Activated T-helper 1 cell treated with Interleukin-2 at 50 U/mL for 16 hours (primary cell): Measurements from ENCODE around the gene ARAF.
"Not testable (repeated sequence)": the region's sequence is repeated elsewhere in the genome, so short reads cannot be mapped to it uniquely, and the experiment has no call there.

ENCODE experiments used
- DNase-seq: peaks from one replicate; pipeline ENCODE4 v3.0.0-alpha.2; 2020; ENCODE audit warnings: low read depth

ARAF gene

DNA sequence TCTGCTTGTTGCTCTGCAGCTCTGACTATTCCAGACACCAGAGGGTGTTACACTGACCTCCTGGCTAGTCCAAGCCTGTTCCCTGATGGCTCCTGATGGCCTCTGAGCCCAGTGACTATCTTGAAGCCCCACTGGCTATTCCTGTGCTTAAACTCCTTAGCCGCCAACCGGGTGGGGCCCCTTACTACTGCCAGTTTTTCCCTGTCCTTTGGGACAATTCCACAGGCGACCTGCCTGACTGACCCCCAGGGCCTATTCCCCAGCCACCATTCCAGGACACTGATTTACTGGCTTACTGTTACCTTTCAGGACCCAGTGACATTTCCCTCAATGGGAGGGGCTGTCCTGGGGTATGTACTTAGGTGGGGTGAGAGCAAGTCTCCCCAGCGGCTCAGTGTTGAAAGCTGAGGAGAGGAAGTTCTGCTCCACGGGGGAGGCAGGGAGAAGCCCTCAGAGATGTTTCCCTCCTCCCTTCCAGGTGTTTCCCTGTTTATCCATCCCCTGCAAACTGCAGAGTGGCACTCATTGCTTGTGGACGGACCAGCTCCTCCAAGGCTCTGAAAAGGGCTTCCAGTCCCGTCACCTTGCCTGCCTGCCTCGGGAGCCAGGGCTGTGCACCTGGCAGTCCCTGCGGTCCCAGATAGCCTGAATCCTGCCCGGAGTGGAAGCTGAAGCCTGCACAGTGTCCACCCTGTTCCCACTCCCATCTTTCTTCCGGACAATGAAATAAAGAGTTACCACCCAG, 25.2 kb downstream of the ARAF start:
- no peak for DNase-seq

DNA sequence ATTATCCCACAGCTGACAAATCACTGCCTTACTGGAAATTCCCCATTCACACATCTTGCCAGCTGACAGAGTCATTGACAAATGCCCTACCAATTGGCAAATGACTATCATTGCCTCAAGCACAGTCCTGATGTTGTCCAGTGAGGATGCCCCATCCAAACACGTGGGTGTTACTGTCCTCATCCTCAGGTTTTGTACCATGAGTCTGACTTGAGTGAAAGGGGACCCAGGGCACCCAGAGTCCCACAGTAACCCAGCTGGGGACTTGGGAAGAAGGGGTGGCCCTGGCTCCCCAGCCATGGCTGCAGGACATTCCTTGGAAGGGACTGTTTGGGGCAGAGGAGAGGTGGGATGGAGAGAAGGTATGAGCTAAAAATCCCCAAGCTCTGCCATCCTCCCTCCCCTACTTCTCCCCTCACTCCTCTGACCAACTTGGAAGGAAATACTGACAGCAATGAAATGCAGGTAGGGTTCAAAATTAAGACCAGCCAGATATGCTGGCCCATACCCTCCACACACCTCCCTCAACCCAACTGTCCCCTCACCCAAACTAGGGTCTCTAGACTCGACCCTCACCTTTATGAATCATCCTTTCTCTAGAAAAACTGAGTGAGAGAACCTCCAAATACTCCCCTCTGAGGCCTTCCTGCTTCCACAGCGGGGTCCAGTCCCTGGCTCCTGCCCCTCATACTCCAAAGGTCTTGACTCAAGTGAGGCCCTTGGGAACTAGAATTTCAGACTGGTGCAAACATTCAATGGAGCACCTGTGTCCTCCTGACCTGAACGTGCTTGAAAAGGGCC, 26.3 kb downstream of the ARAF start:
- DNase-seq, result no peak

DNA sequence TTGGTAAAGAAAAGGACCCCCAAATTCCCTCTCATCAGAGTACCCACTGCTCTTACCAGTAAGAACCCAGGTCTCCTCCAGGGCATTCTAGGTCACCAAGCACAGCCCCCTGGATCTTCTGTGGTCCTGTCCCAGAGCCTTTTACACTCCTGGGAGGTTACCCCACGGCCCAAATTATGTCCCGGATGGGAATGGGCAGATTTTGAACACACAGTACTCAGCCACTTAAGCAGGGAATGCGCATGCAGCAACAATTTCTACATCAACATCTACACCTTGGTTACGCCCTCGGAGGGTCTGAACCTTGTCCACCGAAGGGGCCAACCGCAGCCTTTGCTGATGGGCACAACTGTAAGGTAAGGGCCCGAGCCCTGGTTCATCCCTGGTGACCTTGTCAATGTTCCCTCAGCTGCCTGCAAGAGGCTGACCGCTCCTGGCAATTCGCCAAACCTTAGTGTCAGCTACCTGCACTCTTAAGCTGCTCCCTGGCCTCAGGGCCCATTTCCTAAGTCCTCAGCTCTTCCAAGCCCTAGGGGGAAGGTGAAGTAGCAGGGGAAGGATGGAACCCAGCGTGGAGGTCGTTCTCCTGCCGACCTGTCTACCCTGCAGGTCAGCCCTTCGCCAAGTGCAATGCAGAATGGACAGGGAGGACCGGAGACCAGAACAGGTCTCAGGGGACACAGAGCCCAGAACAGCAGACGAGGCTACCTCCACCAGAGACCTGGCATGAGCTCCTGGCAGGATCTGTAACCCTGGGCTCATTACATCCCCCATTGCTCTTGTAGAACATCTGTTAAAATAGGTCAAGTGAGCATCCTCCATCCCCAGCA, 27.1 kb downstream of the ARAF start:
- no peak for DNase-seq

DNA sequence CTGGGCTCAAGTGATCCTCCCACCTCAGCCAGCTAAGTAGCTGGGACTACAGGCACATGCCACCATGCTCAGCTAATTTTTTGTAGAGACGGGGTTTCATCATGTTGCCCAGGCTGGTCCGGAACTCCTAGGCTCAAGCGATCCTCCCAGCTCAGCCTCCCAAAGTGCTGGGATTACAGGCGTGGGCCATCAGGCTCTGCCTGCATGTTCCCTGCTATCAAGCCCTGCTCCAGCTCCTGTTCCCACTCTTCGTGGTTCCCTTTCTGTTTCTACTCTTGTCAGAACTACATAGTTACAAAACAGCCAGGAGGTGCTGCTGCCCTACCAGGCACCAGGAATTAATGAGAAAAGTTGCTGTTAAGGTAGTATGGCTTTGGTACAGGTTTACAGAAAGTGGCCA, 30.0 kb downstream of the ARAF start:
- no peak for DNase-seq

DNA sequence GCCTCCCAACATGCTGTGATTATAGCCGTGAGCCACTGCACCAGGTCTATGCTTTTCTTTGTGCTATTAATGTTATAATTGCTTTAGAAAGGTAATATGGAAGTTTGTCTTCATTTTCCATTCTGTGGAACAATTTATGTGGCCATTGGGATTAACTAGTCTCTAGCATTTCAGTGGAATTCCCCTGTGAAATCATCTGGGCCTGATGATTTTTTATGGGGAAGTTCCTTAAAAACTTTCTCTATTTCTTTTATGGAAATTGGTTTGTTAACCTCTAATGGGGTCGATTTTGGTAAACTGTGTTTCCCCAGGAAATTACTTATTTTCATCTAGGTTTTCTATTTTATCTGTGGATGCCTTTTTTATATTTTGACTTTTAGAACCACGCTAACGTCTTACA, 32.5 kb downstream of the ARAF start:
- DNase-seq, result no peak

DNA sequence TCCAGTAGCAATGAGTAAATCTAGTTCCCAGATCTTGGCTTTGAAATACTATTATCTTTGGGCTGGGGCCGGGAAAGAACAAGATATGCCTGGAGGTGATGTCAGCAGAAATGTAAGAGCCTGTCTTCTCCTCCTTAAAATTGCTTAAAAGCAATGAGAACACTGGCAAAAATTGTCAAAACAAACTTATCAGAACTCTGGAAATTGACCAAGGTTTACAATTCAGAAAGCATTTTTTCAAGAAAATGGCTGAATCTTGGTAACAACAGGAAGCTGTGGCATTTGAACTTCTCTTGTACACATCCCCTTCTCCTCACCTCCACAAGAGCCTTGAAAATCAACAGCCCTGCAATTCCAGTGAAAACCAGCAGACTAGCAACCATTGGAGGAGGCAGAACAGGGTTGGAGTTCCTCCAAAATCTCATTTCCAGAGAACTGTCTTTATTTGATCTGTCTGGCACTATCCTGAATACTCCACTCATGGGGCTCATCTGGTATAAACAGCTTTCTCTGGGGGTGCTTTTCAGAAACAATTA, 34.8 kb downstream of the ARAF start:
- DNase-seq, result no peak

DNA sequence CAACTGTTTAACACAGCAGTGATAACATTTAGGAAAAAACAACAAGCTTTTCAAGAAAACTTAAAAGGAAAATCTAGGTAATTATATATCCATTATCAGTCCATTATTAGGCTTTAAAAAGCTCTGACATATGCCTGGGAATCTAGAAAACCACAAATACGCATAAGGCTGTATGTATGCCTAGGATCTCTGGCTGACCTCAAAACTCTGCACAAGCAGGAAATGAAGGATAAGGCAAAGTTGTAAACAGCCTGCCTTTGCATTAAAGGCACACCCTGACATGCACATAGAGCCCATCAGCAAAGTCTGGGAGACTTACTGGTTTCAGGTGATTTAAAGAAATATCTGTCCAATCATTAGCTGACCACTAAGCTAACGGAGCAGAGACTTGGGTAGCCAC, 35.3 kb downstream of the ARAF start:
- no peak for DNase-seq

DNA sequence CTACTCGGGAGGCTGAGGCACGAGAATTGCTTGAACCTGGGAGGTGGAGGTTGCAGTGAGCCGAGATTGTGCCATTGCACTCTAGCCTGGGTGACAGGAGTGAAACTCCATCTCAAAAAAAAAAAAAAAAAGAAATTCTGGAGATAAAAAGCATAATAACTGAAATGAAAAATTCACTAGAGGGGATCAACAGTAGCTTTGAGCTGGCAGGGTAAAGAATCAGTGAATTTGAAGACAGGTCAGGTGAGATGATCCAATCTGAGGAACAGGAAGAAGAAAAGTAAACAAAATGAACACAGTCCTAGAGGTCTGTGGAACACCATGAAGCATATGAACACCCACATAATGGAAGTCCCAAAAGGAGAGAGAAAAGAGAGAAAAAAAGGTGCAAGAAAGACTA, 36.2 kb downstream of the ARAF start:
- DNase-seq, result no peak

DNA sequence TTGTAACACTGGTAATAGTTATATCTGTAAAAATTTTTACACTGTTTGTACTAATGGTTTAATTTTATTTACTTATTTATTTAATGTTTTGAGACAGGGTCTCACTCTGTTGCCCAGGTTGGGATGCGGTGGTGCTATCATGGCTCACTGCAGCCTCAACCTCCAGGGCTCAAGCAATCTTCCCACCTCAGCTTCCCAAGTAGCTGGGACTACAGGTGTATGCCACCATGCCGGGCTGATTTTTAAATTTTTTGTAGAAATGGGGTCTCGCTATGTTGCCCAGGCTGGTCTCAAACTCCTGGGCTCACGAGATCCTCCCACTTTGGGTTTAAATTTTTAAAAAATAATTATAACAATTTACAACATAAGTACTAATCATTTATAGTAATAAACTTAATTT, 42.1 kb downstream of the ARAF start:
- not testable (repeated sequence) for DNase-seq

DNA sequence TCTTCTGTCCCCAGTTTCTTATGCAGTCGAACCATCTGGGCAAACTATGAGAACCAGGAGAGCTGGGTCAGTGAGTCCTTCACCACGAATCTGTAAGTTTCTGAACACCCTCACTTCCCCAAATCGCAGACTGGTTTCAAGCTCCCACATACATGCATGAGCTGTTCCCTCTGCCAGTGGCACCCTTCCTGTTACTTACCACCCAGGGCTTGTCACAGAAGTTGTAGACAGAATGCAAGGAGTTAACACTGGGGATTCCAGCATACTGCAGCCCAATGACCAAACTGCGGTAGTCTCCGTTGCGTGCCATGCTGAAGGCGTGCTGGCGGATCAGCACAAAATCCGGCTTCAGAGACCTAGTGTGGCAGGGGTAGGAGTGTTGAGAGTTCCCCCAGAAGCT, 44.0 kb downstream of the ARAF start:
- no peak for DNase-seq

DNA sequence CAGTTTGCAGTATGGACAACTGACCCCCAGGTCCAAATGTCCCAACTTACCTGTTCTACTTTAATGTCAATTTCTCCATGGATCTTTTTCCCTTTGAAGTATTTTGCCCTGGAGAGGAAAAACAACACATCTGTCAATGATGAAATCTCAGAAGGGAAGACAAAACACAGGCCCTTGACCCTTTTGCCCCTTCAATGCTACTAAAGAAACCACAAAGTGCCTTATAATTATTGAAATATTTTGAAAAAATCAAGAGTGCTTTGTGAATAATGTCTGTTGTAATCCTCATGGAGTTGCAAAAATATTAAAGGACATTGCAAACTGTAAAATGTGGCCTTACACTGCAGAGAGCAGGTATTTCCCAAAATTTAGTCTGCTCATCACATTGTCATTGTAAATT, 46.1 kb downstream of the ARAF start:
- DNase-seq, result no peak

DNA sequence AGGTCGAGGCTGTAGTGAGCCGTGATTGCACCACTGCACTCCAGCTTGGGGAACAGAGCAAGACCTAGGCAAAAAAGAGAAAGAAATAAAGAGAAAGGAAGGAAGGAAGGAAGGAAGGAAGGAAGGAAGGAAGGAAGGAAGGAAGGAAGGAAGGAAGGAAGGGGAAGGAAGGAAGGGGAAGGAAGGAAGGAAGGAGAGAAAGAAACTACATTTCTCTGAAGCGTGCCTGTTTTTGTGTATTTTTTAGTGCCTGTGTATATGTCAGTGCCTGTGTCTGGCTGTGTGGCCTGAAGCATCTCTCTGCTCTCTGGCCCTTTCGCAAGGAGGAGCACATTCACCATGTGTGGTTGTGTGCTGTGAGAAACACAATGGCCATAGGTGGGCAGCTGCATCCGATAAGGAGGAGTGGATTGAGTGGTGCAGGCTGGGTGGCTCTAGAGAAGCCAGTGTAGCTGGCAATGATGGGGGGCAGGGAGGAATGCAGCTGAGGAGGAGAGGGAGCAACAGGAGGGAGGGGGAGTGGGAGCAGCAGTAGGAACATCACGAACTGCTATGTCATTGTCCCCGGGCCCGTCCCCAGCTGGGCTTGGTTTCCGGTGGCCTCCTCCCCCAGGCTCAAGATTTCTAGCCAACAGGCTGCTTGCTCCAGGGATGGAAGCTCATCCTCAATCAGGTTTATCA, 47.3 kb downstream of the ARAF start:
- no peak for DNase-seq

DNA sequence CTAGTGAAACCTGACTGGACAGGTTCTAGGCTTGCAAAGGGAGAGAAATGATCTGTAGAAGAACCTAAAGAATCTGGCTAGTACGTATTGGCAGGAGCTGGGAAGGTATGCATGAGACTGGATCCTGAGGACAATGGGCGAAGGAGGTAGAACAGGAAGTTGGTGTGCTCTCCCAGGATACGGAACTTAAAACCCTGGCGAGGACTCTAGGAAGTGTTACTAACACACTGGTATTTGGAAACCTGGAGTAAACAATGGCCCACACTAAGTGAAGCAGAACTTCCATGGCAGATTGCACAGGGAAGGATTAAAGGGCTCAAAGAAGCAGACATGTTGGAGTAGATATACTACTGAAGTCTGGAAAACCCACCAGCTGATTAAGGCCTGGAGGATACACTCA, 49.5 kb downstream of the ARAF start:
- no peak for DNase-seq

DNA sequence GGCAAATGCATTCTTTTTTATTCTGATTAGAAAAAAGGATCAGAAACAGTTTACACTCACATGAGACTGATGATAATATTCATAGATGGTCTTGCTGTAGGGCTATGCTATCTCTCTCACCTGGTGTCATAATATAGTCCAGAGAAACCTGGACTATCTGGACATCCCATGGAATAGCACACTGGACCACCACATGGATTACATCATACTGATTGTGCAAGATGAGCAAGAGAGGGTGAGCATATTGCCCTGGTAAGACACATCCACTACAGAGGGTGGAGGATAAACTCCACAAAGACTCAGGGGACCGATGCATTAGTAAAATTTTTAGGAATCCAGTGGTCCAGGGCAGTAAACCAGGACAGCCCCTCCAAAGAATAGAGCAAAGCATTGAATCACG, 50.5 kb downstream of the ARAF start:
- DNase-seq, result no peak

DNA sequence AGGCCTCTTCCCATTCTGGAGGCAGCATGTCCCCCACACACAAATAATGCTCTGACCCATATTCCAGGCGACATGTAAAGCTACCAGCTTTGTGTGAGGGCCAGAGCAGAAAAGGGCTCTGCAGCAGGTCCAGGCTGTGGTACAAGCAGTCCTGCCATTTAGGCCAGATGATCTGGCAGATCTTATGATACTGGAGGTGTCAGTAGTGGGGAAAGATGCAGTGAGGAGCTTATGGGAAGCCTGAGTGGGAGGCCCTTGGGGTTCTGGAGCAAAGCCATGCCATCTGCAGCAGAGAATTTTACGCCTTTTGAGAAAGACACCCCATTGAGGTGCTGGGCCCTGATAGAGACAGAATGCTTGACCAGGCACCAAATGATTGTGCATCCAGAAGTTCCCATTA, 50.9 kb downstream of the ARAF start:
- no peak for DNase-seq

DNA sequence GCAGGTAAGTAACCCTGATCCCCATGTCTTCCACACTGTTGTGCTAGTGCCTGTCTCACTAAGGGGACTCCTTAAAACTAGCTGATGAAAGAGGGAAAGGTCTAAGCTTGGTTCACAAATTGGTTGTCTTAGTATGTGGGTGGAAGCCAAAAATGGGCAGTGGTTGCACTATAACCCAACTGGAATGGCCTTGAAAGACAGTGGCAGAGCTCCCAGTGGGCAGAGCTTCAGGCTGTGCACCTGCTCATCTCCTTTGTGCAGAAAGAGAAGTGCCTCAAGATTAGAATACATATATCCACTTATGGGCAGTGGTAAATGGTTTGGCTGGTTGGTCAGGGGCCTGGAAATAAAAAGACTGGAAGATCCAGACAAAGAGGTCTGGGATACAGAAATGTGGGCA, 51.4 kb downstream of the ARAF start:
- no peak for DNase-seq

DNA sequence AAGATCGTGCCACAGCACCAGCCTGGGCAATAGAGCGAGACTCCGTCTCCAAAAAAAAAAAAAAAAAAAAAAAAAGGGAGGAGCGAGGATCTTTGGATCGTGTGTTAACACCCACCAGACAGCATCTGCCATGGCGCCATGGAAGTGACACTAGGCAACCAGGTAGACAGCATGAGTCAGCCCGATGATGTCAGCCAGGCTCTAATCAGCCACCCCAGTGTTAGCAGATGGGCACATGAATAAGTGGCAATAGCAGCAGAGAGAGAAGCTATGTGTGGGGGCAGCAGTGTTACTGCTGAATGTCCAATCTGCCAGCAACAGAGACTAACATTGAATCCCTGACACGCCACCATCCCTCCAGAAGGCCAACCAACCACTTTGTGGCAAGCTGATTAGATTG, 52.1 kb downstream of the ARAF start:
- DNase-seq, result no peak

DNA sequence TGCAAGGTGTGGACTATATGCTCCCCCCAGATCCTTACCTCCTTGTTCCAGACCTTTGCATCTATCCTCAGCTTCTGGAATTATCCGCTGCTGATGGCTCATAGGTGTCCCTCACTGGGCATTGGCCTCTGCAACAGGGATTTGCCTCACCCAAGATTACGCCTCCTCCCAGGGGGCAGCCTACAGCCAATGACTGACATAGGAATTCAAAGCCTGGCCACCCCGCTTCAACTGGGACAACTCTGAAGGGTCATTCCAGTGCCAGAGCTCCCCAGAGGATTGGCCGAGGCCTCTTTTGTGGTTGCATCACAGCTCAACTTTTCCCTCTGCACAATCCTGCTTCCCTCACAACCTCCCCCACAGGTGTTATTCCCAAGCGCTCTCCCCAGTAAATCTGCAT, 53.6 kb downstream of the ARAF start:
- no peak for DNase-seq

DNA sequence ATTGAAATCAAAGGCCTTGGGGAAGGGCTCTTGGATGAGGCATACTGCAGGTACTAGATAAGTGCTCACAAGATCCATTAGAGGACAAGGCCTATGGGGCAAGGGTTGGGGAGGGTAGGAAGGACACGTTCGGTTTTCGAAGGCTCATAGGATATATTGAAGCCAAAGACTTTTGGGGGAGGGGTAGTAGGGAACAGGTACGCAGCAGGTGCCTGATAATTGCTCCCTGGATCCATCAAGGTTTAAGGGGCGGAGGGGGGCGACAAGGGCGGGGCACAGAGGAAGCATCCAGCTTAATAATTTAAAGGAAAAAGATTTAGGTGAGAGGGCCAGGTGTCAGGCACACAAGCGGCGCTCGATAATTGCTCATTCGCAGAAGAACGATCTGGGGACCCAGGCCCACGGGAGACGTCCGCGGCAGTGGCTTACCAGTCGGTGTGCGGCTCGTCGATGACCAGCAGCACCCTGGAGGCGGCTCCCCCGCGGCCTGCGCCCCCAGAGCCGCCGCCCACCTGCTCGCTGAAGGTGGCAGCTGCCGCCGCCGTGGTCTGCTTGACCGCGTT, 58.0 kb downstream of the ARAF start:
- no peak for DNase-seq

DNA sequence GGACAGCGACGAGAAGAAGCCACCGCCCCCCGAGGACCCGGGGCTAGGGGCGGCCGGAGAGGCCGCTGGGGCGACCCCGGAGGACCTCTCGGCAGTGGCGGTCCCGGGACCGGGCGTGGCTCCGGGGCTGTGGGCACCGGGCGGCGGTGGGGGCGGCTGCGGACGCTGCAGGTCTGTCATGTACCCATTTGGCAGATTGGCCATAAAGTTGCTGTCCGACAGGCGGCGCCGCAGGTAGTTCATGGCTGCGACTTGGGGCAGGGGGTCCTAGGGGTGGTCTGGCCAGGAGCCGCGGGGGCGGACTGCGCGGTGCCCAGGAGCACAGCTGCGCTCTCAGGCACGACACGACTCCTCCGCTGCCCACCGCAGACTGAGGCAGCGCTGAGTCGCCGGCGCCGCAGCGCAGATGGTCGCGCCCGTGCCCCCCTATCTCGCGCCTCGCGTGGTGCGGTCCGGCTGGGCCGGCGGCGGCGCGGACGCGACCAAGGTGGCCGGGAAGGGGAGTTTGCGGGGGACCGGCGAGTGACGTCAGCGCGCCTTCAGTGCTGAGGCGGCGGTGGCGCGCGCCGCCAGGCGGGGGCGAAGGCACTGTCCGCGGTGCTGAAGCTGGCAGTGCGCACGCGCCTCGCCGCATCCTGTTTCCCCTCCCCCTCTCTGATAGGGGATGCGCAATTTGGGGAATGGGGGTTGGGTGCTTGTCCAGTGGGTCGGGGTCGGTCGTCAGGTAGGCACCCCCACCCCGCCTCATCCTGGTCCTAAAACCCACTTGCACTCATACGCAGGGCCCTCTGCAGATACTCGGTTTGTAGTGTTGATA, 58.7 kb downstream of the ARAF start, which contains the start of gene SYN1:
SYN1 (minus strand) TSS at position 372 of the 817 bp plus-strand sequence; CDS start at position 243, 129 bp downstream.
- DNase-seq, result peak; percentile 71

DNA sequence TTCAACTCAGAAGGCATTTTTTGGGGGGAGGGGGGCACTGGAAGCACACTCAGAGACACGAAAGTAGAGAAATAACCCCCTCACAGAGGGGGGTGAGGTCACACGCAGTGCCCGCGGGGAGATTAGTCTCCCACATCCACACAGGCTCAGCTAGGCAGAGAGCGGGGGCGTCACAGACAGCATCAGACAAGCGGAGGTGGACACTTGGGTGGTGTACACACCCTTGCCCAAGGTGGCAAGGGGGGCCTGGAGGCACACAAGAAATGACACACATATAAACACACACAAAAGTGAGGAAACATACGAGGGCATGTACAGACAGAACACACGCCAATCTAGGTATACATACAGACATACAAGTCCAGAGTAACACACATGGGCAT, 59.3 kb downstream of the ARAF start:
- no peak for DNase-seq
